GM08714 (cell line): Measurements from ENCODE around the gene PROCR.
A peak's percentile ranks its signal among the peaks of the same experiment; 100 is the strongest.

ENCODE experiments used
- H3K4me3 ChIP-seq: fragments of 200-500 bp; sonication (Bioruptor generic); 2 replicates; pipeline ENCODE4 v1.5.1; 2014; ENCODE audit warnings: mild to moderate bottlenecking, low read length, inconsistent platforms
- ZNF274 ChIP-seq: IDR thresholded peaks from 2 replicates; pipeline ENCODE4 v1.6.1; 2012; ENCODE audit warnings: mild to moderate bottlenecking, low read depth, low read length

The PROCR gene

GRCh38 chr20:35171753-35172433 lies at the start of gene PROCR:
Gene PROCR (plus strand): TSS chr20:35172072. CDS start chr20:35172155, 83 bp downstream.
- H3K4me3 ChIP-seq, result no peak within 1 kb of the TSS; the same call in 1 of the 2 replicates
- TF ChIP-seq ZNF274, result no peak

- H3K4me3 ChIP-seq, result no peak overlapping the region
- no peak for TF ChIP-seq ZNF274
Measured at GRCh38 chr20:35122756-35123405, 49.0 kb upstream of the PROCR start.

GRCh38 chr20:35125753-35126152 lies 46.1 kb upstream of the PROCR start:
- TF ChIP-seq ZNF274, result no peak
- H3K4me3 ChIP-seq, result no peak overlapping the region

GRCh38 chr20:35129647-35130069 lies 42.2 kb upstream of the PROCR start:
- TF ChIP-seq ZNF274, result no peak
- H3K4me3 ChIP-seq, result no peak overlapping the region

- H3K4me3 ChIP-seq, result no peak overlapping the region
- TF ChIP-seq ZNF274, result no peak
Measured at GRCh38 chr20:35131934-35132333, 39.9 kb upstream of the PROCR start.

GRCh38 chr20:35133031-35133430 lies 38.8 kb upstream of the PROCR start:
- TF ChIP-seq ZNF274, result no peak
- no peak overlapping the region for H3K4me3 ChIP-seq

GRCh38 chr20:35133735-35134134 lies 38.1 kb upstream of the PROCR start:
- no peak overlapping the region for H3K4me3 ChIP-seq
- TF ChIP-seq ZNF274, result no peak

- no peak overlapping the region for H3K4me3 ChIP-seq
- no peak for TF ChIP-seq ZNF274
Measured at GRCh38 chr20:35134472-35134871, 37.4 kb upstream of the PROCR start.

GRCh38 chr20:35134880-35135279 lies 37.0 kb upstream of the PROCR start:
- TF ChIP-seq ZNF274, result no peak
- H3K4me3 ChIP-seq, result no peak overlapping the region

- TF ChIP-seq ZNF274, result no peak
- no peak overlapping the region for H3K4me3 ChIP-seq
Measured at GRCh38 chr20:35135867-35136586, 35.8 kb upstream of the PROCR start.

GRCh38 chr20:35144694-35145093 lies 27.2 kb upstream of the PROCR start:
- no peak for TF ChIP-seq ZNF274
- no peak overlapping the region for H3K4me3 ChIP-seq

GRCh38 chr20:35145141-35145564 lies 26.7 kb upstream of the PROCR start:
- H3K4me3 ChIP-seq, result no peak overlapping the region
- no peak for TF ChIP-seq ZNF274

GRCh38 chr20:35146299-35146919 lies 25.5 kb upstream of the PROCR start:
- peak overlapping the region; percentile 95 for H3K4me3 ChIP-seq
- no peak for TF ChIP-seq ZNF274

- peak within 1 kb of the TSS; percentile 95 for H3K4me3 ChIP-seq
- TF ChIP-seq ZNF274, result no peak
Measured at GRCh38 chr20:35146920-35147574, 24.8 kb upstream of the PROCR start, which contains the start of gene EDEM2. Gene EDEM2 (minus strand): TSS chr20:35147336. CDS start chr20:35147258, 78 bp downstream.

- peak overlapping the region; percentile 95 for H3K4me3 ChIP-seq
Measured at GRCh38 chr20:35147575-35148071, 24.2 kb upstream of the PROCR start.
